BJ (cell line): ENCODE results near the gene OBSCN. TPM values are rescaled to one million over a fixed set of nuclear protein-coding genes. Genes with fewer than 3 reads are reported as not detected.

ENCODE experiments used
- CTCF ChIA-PET: fragments of 350-600 bp; formaldehyde crosslinking; extraction: SDS; loops from one replicate; lab custom pipeline; 2021; ENCODE audit warnings: antibody characterized with exemption, inconsistent platforms; lab: Yijun Ruan, JAX
- POLR2A ChIA-PET: fragments of 300-600 bp; sonication (Branson Sonifier 250); formaldehyde crosslinking; extraction: SDS; loops from one replicate; lab custom pipeline; 2021; ENCODE audit warnings: antibody characterized with exemption; lab: Charles Lee
- DNase-seq: peaks from one replicate; pipeline ENCODE4 v3.0.0-alpha.2; 2011; ENCODE audit warnings: low read depth
- H3K27me3 ChIP-seq: 2 replicates; pipeline ENCODE4 v1.6.0; 2011; ENCODE audit warnings: low read length; ENCODE audit not compliant: control insufficient read depth, insufficient read depth
- H3K36me3 ChIP-seq: 2 replicates; pipeline ENCODE4 v1.5.1; 2011; ENCODE audit warnings: low read length; ENCODE audit not compliant: control insufficient read depth, insufficient read depth
- H3K4me3 ChIP-seq: 2 replicates; pipeline ENCODE4 v1.5.1; 2011; ENCODE audit warnings: low read depth, mild to moderate bottlenecking, control low read depth, low read length
- polyA plus RNA-seq: library from polyadenylated mRNA; depleted of rRNA; stranded (reverse); fragments of >200 nt; gene quantifications from 2 replicates; pipeline ENCODE4 v1.2.3, GENCODE V29; 2011
- TF ChIP-seq, protein P1 (sequence below): IDR thresholded peaks from 2 replicates; pipeline ENCODE4 v1.5.1; 2011; ENCODE audit warnings: low read depth, mild to moderate bottlenecking, control low read depth, inconsistent platforms, low read length, moderate library complexity; ENCODE audit not compliant: insufficient read depth

The OBSCN gene
- polyA plus RNA-seq, 1 experiment = 2.9 TPM

GRCh38 chr1:228410015-228410414 is 202.2 kb downstream of the OBSCN start:
- POLR2A ChIA-PET = no interaction called here
- Histone ChIP-seq H3K27me3 (no peaks in the 10 kb centered on the region), H3K36me3 (peaks cover 9% of the 10 kb centered on the region), H3K4me3 (no peak overlapping the region)
- DNase-seq = no peak
- CTCF ChIA-PET = interaction anchor here (1.0 kb wide), 1 partner anchor 11 kb away, joined by 3 read pairs; no protein-coding TSS in a partner anchor
- TF ChIP-seq, protein P1, sequence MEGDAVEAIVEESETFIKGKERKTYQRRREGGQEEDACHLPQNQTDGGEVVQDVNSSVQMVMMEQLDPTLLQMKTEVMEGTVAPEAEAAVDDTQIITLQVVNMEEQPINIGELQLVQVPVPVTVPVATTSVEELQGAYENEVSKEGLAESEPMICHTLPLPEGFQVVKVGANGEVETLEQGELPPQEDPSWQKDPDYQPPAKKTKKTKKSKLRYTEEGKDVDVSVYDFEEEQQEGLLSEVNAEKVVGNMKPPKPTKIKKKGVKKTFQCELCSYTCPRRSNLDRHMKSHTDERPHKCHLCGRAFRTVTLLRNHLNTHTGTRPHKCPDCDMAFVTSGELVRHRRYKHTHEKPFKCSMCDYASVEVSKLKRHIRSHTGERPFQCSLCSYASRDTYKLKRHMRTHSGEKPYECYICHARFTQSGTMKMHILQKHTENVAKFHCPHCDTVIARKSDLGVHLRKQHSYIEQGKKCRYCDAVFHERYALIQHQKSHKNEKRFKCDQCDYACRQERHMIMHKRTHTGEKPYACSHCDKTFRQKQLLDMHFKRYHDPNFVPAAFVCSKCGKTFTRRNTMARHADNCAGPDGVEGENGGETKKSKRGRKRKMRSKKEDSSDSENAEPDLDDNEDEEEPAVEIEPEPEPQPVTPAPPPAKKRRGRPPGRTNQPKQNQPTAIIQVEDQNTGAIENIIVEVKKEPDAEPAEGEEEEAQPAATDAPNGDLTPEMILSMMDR = no peak

- Histone ChIP-seq H3K4me3 (no peak overlapping the region), H3K36me3 (peaks cover 9% of the 10 kb centered on the region), H3K27me3 (no peaks in the 10 kb centered on the region)
- DNase-seq = no peak
- ChIA-PET CTCF (no interaction called here), POLR2A (no interaction called here)
- TF ChIP-seq, protein P1 = no peak
Observed at GRCh38 chr1:228410671-228411070, 202.8 kb downstream of the OBSCN start.

- CTCF ChIA-PET = no interaction called here
- DNase-seq = no peak
- H3K36me3 ChIP-seq = peaks cover 9% of the 10 kb centered on the region
- POLR2A ChIA-PET = no interaction called here
- TF ChIP-seq, protein P1 = no peak
- no peaks in the 10 kb centered on the region for H3K27me3 ChIP-seq
- H3K4me3 ChIP-seq = no peak overlapping the region
Observed at GRCh38 chr1:228411121-228411520, 203.3 kb downstream of the OBSCN start.

DNA sequence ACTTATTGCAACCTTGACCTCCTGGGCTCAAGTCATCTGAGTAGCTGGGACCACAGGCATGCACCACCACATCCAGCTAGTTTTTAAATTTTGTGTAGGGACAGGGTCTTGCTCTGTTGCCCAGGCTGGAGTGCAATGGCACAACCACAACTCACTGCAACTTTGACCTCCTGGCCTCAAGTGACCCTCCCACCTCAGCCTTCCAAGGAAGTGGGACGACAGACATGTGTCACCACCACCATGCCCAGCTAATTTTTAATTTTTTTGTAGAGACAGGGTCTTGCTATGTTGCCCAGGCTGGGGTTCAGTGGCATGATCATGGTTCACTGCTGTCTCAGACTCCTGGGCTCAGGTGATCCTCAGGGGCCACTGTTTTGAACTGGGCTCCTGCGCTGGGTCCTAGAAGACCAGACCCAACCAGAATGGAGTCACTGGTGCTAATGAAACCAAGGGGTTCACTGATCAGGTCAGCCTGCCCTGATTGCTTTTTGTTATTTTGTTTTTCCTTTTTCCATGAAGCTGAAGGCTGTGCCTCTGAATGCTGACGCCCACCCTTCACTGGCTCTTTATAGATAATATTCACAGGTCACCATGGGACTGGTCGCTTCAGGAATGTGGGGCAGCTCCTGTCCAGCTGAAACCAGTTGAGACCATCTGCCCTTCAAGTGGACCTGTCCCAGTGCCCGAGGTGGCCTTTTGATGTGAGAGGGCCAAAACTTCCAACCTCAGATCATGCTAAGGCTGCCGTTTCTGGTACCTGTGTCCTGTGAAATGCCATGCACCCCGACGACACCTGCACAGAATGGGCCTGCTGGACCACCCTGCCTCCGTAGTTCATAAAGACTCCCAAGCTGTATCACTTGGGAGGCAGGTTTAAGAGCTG is 203.9 kb downstream of the OBSCN start:
- ChIA-PET CTCF (no interaction called here), POLR2A (no interaction called here)
- Histone ChIP-seq H3K27me3 (no peaks in the 10 kb centered on the region), H3K36me3 (peaks cover 9% of the 10 kb centered on the region), H3K4me3 (no peak overlapping the region)
- DNase-seq = no peak
- TF ChIP-seq, protein P1 = no peak

DNA sequence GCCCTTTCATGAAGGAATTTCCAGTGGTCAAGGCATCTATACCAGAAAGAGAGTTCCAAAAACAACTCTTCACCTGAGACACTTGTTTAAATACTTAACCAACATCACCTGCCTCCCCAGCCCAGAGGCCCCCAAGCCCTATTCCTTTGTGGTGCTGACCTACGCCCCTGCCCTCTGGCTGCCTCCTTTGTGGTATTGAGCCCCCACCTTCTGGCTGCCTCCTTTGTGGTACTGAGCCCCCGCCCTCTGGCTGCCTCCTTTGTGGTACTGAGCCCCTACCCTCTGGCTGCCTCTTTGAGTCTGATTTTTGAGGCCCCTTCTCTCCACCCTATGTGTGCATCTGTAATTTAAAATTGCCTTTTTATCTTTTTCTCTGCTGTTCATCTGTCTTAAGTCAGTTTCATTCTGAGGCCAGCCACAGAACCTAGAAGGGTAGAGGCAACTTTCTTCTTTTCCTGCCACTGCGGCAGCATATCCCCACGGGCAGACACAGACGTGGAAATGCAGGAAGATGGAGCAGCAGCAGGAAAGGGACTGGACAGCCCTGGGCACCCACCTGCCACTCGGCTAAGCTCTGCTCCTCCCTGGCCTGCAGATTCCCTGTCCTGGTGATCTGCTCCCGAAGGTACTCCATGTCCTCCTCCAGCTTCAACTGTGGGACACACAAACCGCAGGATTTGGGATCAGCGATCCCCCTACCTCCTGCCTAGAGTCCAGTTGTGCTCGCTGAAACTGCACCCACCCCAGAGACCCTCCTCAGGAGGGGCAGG is 205.6 kb downstream of the OBSCN start:
- ChIA-PET CTCF (no interaction called here), POLR2A (no interaction called here)
- DNase-seq = no peak
- Histone ChIP-seq H3K4me3 (no peak overlapping the region), H3K27me3 (no peaks in the 10 kb centered on the region), H3K36me3 (peaks cover 9% of the 10 kb centered on the region)
- TF ChIP-seq, protein P1 = no peak
